Testis (tissue), 2 donors: ENCODE results near the gene MYOT.

Experiments
- POLR2A ChIP-seq: fragments of 450-650 bp; IDR thresholded peaks from one replicate; pipeline ENCODE4 v1.6.1; 2017; ENCODE audit warnings: antibody characterized with exemption, mild to moderate bottlenecking, moderate library complexity
- TF ChIP-seq, protein P1 (sequence below), 3 experiments: fragments of 450-650 bp in 2 of 3; fragments of 200-600 bp in 1 of 3; sonication (generic) in 1 of 3; IDR thresholded peaks; one replicate each; pipeline ENCODE4 v1.5.1; 2016 to 2019; ENCODE audit warnings: antibody characterized with exemption in 3 of 3, mild to moderate bottlenecking in 2 of 3, moderate library complexity in 1 of 3

DNA sequence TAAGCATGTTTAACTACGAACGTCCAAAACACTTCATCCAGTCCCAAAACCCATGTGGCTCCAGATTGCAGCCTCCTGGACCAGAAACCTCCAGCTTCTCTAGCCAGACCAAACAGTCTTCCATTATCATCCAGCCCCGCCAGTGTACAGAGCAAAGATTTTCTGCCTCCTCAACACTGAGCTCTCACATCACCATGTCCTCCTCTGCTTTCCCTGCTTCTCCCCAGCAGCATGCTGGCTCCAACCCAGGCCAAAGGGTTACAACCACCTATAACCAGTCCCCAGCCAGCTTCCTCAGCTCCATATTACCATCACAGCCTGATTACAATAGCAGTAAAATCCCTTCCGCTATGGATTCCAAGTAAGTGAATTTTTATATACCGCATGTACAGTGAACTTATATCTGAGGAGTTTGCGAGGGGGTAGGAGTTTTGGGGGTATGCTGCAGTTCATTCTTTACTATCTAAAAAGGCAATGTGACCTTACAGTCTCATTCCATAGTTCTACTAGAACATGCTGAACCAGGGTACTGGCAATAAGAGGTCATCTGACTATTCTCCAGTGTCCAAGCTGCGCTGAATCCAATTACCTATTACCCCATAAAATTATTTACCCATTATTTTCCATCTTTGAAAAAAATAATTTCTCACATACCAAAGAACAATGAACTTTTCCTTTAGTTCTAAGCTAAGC, 3.1 kb downstream of the MYOT start:
- no peak for TF ChIP-seq POLR2A
- TF ChIP-seq, protein P1, sequence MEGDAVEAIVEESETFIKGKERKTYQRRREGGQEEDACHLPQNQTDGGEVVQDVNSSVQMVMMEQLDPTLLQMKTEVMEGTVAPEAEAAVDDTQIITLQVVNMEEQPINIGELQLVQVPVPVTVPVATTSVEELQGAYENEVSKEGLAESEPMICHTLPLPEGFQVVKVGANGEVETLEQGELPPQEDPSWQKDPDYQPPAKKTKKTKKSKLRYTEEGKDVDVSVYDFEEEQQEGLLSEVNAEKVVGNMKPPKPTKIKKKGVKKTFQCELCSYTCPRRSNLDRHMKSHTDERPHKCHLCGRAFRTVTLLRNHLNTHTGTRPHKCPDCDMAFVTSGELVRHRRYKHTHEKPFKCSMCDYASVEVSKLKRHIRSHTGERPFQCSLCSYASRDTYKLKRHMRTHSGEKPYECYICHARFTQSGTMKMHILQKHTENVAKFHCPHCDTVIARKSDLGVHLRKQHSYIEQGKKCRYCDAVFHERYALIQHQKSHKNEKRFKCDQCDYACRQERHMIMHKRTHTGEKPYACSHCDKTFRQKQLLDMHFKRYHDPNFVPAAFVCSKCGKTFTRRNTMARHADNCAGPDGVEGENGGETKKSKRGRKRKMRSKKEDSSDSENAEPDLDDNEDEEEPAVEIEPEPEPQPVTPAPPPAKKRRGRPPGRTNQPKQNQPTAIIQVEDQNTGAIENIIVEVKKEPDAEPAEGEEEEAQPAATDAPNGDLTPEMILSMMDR (IDR thresholded peaks at IDR 0.05): no peak
